Measurements from ENCODE around the gene APMAP.
"Not testable (repeated sequence)": the region's sequence is repeated elsewhere in the genome, so short reads cannot be mapped to it uniquely, and the experiment has no call there.

Gene APMAP

GRCh38 chr20:24951536-24952083 is 40.9 kb downstream of the APMAP start:
- no peak overlapping the region for H3K27ac ChIP-seq
- H3K36me3 ChIP-seq = peaks cover 7% of the 10 kb centered on the region
- H3K9me3 ChIP-seq (ENCODE audit: severe bottlenecking) = no peaks in the 10 kb centered on the region
- no peak for DNase-seq
- H3K27me3 ChIP-seq (ENCODE audit: insufficient read depth, low read depth, severe bottlenecking) = no peaks in the 10 kb centered on the region
- H3K4me3 ChIP-seq (ENCODE audit: low read depth, low read length) = no peak overlapping the region
- no peak for TF ChIP-seq CTCF (IDR thresholded peaks at IDR 0.05; ENCODE audit: low read depth, low read length)

GRCh38 chr20:24950836-24951525 is 41.6 kb downstream of the APMAP start:
- no peak for TF ChIP-seq CTCF (IDR thresholded peaks at IDR 0.05; ENCODE audit: low read depth, low read length)
- H3K36me3 ChIP-seq = peaks cover 2% of the 10 kb centered on the region
- no peaks in the 10 kb centered on the region for H3K9me3 ChIP-seq (ENCODE audit: severe bottlenecking)
- no peaks in the 10 kb centered on the region for H3K27me3 ChIP-seq (ENCODE audit: insufficient read depth, low read depth, severe bottlenecking)
- DNase-seq = no peak
- H3K4me3 ChIP-seq (ENCODE audit: low read depth, low read length) = no peak overlapping the region
- H3K27ac ChIP-seq = no peak overlapping the region

GRCh38 chr20:24950128-24950835 is 42.3 kb downstream of the APMAP start:
- no peak overlapping the region for H3K4me3 ChIP-seq (ENCODE audit: low read depth, low read length)
- no peaks in the 10 kb centered on the region; the same call in 1 of the 2 replicates for H3K36me3 ChIP-seq
- no peak for DNase-seq
- TF ChIP-seq CTCF (IDR thresholded peaks at IDR 0.05; ENCODE audit: low read depth, low read length) = no peak
- no peak overlapping the region for H3K27ac ChIP-seq
- H3K9me3 ChIP-seq (ENCODE audit: severe bottlenecking) = no peaks in the 10 kb centered on the region
- H3K27me3 ChIP-seq (ENCODE audit: insufficient read depth, low read depth, severe bottlenecking) = no peaks in the 10 kb centered on the region

- no peak for TF ChIP-seq CTCF (IDR thresholded peaks at IDR 0.05; ENCODE audit: low read depth, low read length)
- no peaks in the 10 kb centered on the region for H3K27me3 ChIP-seq (ENCODE audit: insufficient read depth, low read depth, severe bottlenecking)
- DNase-seq = no peak
- no peaks in the 10 kb centered on the region; the same call in 1 of the 2 replicates for H3K36me3 ChIP-seq
- no peak overlapping the region for H3K27ac ChIP-seq
- no peak overlapping the region for H3K4me3 ChIP-seq (ENCODE audit: low read depth, low read length)
- H3K9me3 ChIP-seq (ENCODE audit: severe bottlenecking) = no peaks in the 10 kb centered on the region
Measured at GRCh38 chr20:24949756-24950127, 42.8 kb downstream of the APMAP start.

- Histone ChIP-seq H3K4me3 (ENCODE audit: low read depth, low read length) (no peak within 1 kb of the TSS), H3K9me3 (ENCODE audit: severe bottlenecking) (no peaks in the 10 kb centered on the region), H3K27me3 (ENCODE audit: insufficient read depth, low read depth, severe bottlenecking) (no peaks in the 10 kb centered on the region), H3K27ac (no peak within 1 kb of the TSS), H3K36me3 (no peaks in the 10 kb centered on the region)
- no peak for TF ChIP-seq CTCF (IDR thresholded peaks at IDR 0.05; ENCODE audit: low read depth, low read length)
- DNase-seq = no peak
Measured at GRCh38 chr20:24948939-24949679, 43.4 kb downstream of the APMAP start, which contains the start of gene CST7. TSS of gene CST7 (plus strand) at chr20:24949269. CDS start at chr20:24949506, 237 bp downstream.

GRCh38 chr20:24948396-24948938 is 44.1 kb downstream of the APMAP start:
- H3K27ac ChIP-seq; H3K27me3 ChIP-seq (ENCODE audit: insufficient read depth, low read depth, severe bottlenecking); H3K9me3 ChIP-seq (ENCODE audit: severe bottlenecking); H3K4me3 ChIP-seq (ENCODE audit: low read depth, low read length); DNase-seq; H3K36me3 ChIP-seq: not testable (repeated sequence)

- H3K4me3 ChIP-seq (ENCODE audit: low read depth, low read length); H3K27ac ChIP-seq; DNase-seq: not testable (repeated sequence)
Measured at GRCh38 chr20:24946376-24946775, 46.2 kb downstream of the APMAP start.

More at GRCh38 chr20:24946376-24946775, 46.2 kb downstream of the APMAP start:
- H3K36me3 ChIP-seq; H3K9me3 ChIP-seq (ENCODE audit: severe bottlenecking); H3K27me3 ChIP-seq (ENCODE audit: insufficient read depth, low read depth, severe bottlenecking): not testable (repeated sequence)

All from WERI-Rb-1 (cell line).